Loucy (cell line): Measurements from ENCODE around the gene LPIN1.
"Not testable (repeated sequence)": the region's sequence is repeated elsewhere in the genome, so short reads cannot be mapped to it uniquely, and the experiment has no call there.

Source experiments
- H2AFZ ChIP-seq: fragments of 200-600 bp; sonication (generic); 2 replicates; pipeline ENCODE4 v1.6.0; 2016; ENCODE audit warnings: antibody characterized with exemption, mild to moderate bottlenecking, low read length, moderate library complexity
- H3F3A ChIP-seq: fragments of 200-600 bp; 2 replicates; pipeline ENCODE4 v1.6.0; 2016; ENCODE audit warnings: antibody characterized with exemption, low read depth, mild to moderate bottlenecking
- H3K27me3 ChIP-seq: fragments of 200-600 bp; sonication (generic); 2 replicates; pipeline ENCODE4 v1.6.1; 2014; ENCODE audit warnings: low read length, mild to moderate bottlenecking; ENCODE audit not compliant: insufficient read depth, poor library complexity, severe bottlenecking
- H3K36me3 ChIP-seq: fragments of 200-600 bp; sonication (generic); 2 replicates; pipeline ENCODE4 v1.6.1; 2016; ENCODE audit warnings: low read length; ENCODE audit not compliant: insufficient read depth
- H3K4me1 ChIP-seq: fragments of 200-600 bp; sonication (generic); 2 replicates; pipeline ENCODE4 v1.5.1; 2014; ENCODE audit warnings: low read length, mild to moderate bottlenecking; ENCODE audit not compliant: insufficient read depth, poor library complexity, severe bottlenecking
- H3K4me2 ChIP-seq: fragments of 200-600 bp; sonication (generic); 2 replicates; pipeline ENCODE4 v1.6.0; 2014; ENCODE audit warnings: antibody characterized with exemption, low read length, low read depth, mild to moderate bottlenecking; ENCODE audit not compliant: poor library complexity, severe bottlenecking
- H3K4me3 ChIP-seq: fragments of 200-600 bp; sonication (generic); 2 replicates; pipeline ENCODE4 v1.5.1; 2014; ENCODE audit warnings: low read length, mild to moderate bottlenecking, mixed read lengths; ENCODE audit not compliant: poor library complexity, severe bottlenecking
- H3K79me2 ChIP-seq: fragments of 200-600 bp; sonication (generic); 2 replicates; pipeline ENCODE4 v1.6.1; 2014; ENCODE audit warnings: low read length; ENCODE audit not compliant: insufficient read depth
- H3K9ac ChIP-seq: fragments of 200-600 bp; sonication (generic); 2 replicates; pipeline ENCODE4 v1.6.0; 2014; ENCODE audit warnings: mild to moderate bottlenecking, low read depth, low read length, moderate library complexity; ENCODE audit not compliant: poor library complexity, severe bottlenecking
- H3K9me2 ChIP-seq: fragments of 200-600 bp; sonication (generic); replicated peaks from 2 replicates; pipeline ENCODE4 v1.6.1; 2016; ENCODE audit warnings: low read depth, low read length, mixed read lengths
- H3K9me3 ChIP-seq: fragments of 200-600 bp; sonication (generic); 2 replicates; pipeline ENCODE4 v1.6.1; 2014; ENCODE audit warnings: mild to moderate bottlenecking, antibody characterized with exemption, low read length, low read depth; ENCODE audit not compliant: insufficient read depth
- H4K20me1 ChIP-seq: fragments of 200-600 bp; sonication (generic); 2 replicates; pipeline ENCODE4 v1.6.0; 2014; ENCODE audit warnings: antibody characterized with exemption, low read length, mild to moderate bottlenecking; ENCODE audit not compliant: insufficient read depth, poor library complexity, severe bottlenecking
- EZH2phosphoT487 ChIP-seq: fragments of 200-600 bp; IDR thresholded peaks from 2 replicates; pipeline ENCODE4 v1.6.1; 2018; ENCODE audit warnings: antibody characterized with exemption, mild to moderate bottlenecking, moderate library complexity, borderline replicate concordance
- TF ChIP-seq, protein P1 (sequence below): fragments of 200-600 bp; sonication (generic); conservative IDR thresholded peaks from 2 replicates; pipeline ENCODE4 v1.5.1; 2014; ENCODE audit warnings: mild to moderate bottlenecking, antibody characterized with exemption, low read length

LPIN1 gene

DNA sequence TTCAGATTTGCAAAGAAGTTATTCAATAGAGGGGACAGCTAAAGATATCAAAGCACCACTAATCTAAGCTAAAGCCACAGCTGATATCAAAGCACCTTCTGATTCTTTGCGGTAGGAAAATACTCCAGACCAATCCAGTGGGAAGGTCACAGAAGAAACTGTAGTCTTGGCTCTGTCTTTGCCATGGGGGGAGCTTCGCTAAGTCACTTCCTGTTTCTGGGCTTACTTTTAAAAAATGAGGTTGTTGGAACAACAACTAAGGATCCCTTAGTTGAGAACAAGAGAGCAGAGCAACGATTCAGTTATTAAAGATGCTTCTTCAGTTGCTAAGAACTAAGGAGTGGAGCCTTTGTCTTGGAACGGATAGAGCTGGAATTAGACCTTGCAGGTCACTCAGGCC lies 12.2 kb downstream of the LPIN1 start:
- Histone ChIP-seq H3F3A (no peaks in the 10 kb centered on the region), H3K4me2 (no peak overlapping the region), H3K9me3 (no peaks in the 10 kb centered on the region), H2AFZ (no peak overlapping the region), H3K36me3 (no peaks in the 10 kb centered on the region), H4K20me1 (peaks cover 11% of the 10 kb centered on the region), H3K4me1 (peaks cover 25% of the 10 kb centered on the region), H3K9ac (no peak overlapping the region), H3K27me3 (no peaks in the 10 kb centered on the region), H3K4me3 (no peak overlapping the region), H3K9me2 (no peaks in the 10 kb centered on the region), H3K79me2 (peaks cover 65% of the 10 kb centered on the region)
- no peak for TF ChIP-seq EZH2phosphoT487
- TF ChIP-seq, protein P1, sequence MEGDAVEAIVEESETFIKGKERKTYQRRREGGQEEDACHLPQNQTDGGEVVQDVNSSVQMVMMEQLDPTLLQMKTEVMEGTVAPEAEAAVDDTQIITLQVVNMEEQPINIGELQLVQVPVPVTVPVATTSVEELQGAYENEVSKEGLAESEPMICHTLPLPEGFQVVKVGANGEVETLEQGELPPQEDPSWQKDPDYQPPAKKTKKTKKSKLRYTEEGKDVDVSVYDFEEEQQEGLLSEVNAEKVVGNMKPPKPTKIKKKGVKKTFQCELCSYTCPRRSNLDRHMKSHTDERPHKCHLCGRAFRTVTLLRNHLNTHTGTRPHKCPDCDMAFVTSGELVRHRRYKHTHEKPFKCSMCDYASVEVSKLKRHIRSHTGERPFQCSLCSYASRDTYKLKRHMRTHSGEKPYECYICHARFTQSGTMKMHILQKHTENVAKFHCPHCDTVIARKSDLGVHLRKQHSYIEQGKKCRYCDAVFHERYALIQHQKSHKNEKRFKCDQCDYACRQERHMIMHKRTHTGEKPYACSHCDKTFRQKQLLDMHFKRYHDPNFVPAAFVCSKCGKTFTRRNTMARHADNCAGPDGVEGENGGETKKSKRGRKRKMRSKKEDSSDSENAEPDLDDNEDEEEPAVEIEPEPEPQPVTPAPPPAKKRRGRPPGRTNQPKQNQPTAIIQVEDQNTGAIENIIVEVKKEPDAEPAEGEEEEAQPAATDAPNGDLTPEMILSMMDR, result no peak

DNA sequence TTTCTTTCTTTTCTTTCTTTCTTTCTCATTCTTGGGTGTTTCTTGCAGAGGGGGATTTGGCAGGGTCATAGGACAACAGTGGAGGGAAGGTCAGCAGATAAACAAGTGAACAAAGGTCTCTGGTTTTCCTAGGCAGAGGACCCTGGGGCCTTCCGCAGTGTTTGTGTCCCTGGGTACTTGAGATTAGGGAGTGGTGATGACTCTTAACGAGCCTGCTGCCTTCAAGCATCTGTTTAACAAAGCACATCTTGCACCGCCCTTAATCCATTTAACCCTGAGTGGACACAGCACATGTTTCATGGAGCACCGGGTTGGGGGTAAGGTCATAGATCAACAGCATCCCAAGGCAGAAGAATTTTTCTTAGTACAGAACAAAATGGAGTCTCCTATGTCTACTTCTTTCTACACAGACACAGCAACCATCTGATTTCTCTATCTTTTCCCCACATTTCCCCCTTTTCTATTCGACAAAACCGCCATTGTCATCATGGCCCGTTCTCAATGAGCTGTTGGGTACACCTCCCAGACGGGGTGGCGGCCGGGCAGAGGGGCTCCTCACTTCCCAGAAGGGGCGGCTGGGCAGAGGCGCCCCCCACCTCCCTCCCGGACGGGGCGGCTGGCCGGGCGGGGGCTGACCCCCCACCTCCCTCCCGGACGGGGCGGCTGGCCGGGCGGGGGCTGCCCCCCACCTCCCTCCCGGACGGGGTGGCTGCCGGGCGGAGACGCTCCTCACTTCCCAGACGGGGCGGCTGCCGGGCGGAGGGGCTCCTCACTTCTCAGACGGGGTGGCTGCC lies 12.9 kb downstream of the LPIN1 start:
- H3K4me1 ChIP-seq, result peaks cover 18% of the 10 kb centered on the region
- not testable (repeated sequence) for H3K27me3 ChIP-seq, H3K9ac ChIP-seq, H3K9me2 ChIP-seq, H3K36me3 ChIP-seq, H2AFZ ChIP-seq, H3K9me3 ChIP-seq, H3K4me3 ChIP-seq, H3K4me2 ChIP-seq, H3F3A ChIP-seq, H4K20me1 ChIP-seq
- peaks cover 67% of the 10 kb centered on the region for H3K79me2 ChIP-seq

DNA sequence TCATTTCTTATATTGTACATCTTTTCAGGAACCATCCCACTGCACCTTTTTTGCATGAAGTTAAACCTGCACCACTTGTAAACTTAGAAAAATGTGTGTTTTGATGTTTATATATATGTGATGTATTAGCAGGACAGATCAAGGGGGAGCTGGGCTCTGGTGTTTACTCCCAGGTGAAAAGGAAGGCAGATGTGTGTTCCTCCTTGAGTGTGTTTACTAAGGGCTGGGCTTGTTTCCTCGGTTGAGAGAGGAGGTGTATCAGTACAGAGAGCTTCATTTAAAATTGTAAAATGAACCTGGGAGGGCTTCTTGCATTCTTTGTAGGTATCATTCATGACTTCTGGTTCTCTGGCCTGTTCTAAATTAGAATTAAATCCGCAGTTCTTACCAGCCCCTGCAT lies 14.8 kb downstream of the LPIN1 start:
- Histone ChIP-seq H3K4me2 (no peak overlapping the region), H3K36me3 (peaks cover 11% of the 10 kb centered on the region; the same call in 1 of the 2 replicates), H3K9me2 (no peaks in the 10 kb centered on the region), H3K4me1 (peaks cover 14% of the 10 kb centered on the region), H3K27me3 (no peaks in the 10 kb centered on the region), H3F3A (no peaks in the 10 kb centered on the region), H3K9me3 (no peaks in the 10 kb centered on the region), H4K20me1 (peaks cover 6% of the 10 kb centered on the region), H3K9ac (no peak overlapping the region), H2AFZ (no peak overlapping the region), H3K4me3 (no peak overlapping the region), H3K79me2 (peaks cover 62% of the 10 kb centered on the region)
- no peak for TF ChIP-seq EZH2phosphoT487

- no peaks in the 10 kb centered on the region for H3F3A ChIP-seq
- H3K27me3 ChIP-seq, result no peaks in the 10 kb centered on the region
- TF ChIP-seq EZH2phosphoT487, result no peak
- TF ChIP-seq, protein P1, result no peak
- no peak overlapping the region for H2AFZ ChIP-seq
- H3K9ac ChIP-seq, result no peak overlapping the region
- H3K36me3 ChIP-seq, result peaks cover 18% of the 10 kb centered on the region; the same call in 1 of the 2 replicates
- H4K20me1 ChIP-seq, result peaks cover 6% of the 10 kb centered on the region
- H3K79me2 ChIP-seq, result peaks cover 55% of the 10 kb centered on the region
- H3K9me3 ChIP-seq, result no peaks in the 10 kb centered on the region
- H3K9me2 ChIP-seq, result no peaks in the 10 kb centered on the region
- H3K4me2 ChIP-seq, result no peak overlapping the region
- no peak overlapping the region for H3K4me3 ChIP-seq
- H3K4me1 ChIP-seq, result peaks cover 8% of the 10 kb centered on the region
Measured at GRCh38 chr2:11762031-11762430, 15.6 kb downstream of the LPIN1 start.
